ENCODE data around the gene SPAG16.
"Not testable (repeated sequence)": the region's sequence is repeated elsewhere in the genome, so short reads cannot be mapped to it uniquely, and the experiment has no call there.

The SPAG16 gene

GRCh38 chr2:213868526-213868925 lies 584.3 kb downstream of the SPAG16 start:
- no peaks in the 10 kb centered on the region for H3K4me1 Mint-ChIP-seq (ENCODE audit: low read depth)
- H3K9me3 Mint-ChIP-seq: no peaks in the 10 kb centered on the region
- H3K27me3 Mint-ChIP-seq (ENCODE audit: low read depth): no peaks in the 10 kb centered on the region
- no peak overlapping the region for H3K27ac Mint-ChIP-seq
- H3K4me3 Mint-ChIP-seq: no peak overlapping the region
- H3K36me3 Mint-ChIP-seq (ENCODE audit: low read depth): no peaks in the 10 kb centered on the region

DNA sequence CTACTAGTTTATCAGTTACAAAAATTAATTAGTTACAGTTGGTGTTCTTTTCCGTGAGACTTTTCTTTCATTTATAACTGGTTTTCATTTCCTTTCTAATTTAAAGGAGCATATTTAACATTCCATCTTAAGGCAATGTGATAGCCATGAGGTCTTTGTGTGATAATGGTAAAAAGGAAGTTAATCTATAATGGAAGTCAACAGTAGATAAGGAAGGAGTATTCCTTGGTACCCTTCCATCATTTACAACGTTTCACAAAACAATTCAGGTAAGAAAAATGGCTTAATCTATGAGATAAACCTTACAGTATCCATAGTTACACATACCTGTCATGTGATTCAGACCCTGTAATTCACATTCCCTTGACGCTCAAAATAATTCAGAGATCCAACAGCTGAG lies 601.2 kb downstream of the SPAG16 start:
- H3K36me3 Mint-ChIP-seq (ENCODE audit: low read depth): no peaks in the 10 kb centered on the region
- no peaks in the 10 kb centered on the region for H3K9me3 Mint-ChIP-seq
- H3K4me1 Mint-ChIP-seq (ENCODE audit: low read depth): no peaks in the 10 kb centered on the region
- no peak overlapping the region for H3K27ac Mint-ChIP-seq
- no peaks in the 10 kb centered on the region for H3K27me3 Mint-ChIP-seq (ENCODE audit: low read depth)
- no peak overlapping the region for H3K4me3 Mint-ChIP-seq

DNA sequence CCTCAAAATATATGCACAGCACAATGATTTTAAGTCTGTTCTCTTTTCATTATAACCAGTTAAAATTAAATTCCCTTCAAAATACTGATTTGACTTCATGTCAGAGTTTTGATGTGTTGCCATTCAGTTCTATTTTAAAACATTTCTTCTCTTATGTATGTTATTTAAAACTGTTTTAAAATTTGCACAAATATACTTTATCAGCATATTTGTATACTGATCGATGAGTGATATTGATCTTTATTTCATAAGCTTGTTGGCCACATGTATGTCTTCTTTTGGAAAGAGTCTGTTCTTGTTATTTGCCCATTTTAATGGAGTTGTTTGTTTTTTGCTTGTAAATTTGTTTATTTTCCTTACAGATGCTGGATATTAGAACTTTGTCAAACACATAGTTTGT lies 630.2 kb downstream of the SPAG16 start:
- H3K36me3 Mint-ChIP-seq (ENCODE audit: low read depth): no peaks in the 10 kb centered on the region
- H3K4me3 Mint-ChIP-seq: no peak overlapping the region

DNA sequence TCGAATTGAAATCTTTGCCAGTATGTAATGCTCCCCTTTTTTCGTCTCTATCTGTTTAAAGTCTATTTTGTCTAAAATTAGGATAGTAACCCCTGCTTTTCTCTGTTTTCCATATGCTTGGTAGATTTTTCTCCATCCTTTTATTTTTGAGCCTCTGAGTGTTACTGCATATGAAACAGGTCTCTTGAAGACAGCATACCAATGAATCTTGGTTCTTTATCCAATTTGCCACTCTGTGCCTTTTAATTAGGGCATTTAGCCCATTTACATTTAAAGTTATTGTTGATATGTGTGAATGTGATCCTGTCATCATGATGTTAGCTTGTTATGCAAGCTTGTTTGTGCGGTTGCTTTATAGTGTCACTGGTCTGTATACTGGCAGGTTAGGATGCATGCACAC lies 635.8 kb downstream of the SPAG16 start:
- Mint-ChIP-seq H3K4me3 (no peak overlapping the region), H3K4me1 (ENCODE audit: low read depth) (no peaks in the 10 kb centered on the region), H3K36me3 (ENCODE audit: low read depth) (no peaks in the 10 kb centered on the region), H3K9me3 (peaks cover 28% of the 10 kb centered on the region), H3K27ac (no peak overlapping the region), H3K27me3 (ENCODE audit: low read depth) (no peaks in the 10 kb centered on the region)

More for the DNA sequence above, 630.2 kb downstream of the SPAG16 start:
- Mint-ChIP-seq H3K9me3 (peaks cover 9% of the 10 kb centered on the region), H3K4me1 (ENCODE audit: low read depth) (no peaks in the 10 kb centered on the region), H3K27me3 (ENCODE audit: low read depth) (no peaks in the 10 kb centered on the region), H3K27ac (no peak overlapping the region)

- Mint-ChIP-seq H3K4me3 (no peak overlapping the region), H3K27me3 (ENCODE audit: low read depth) (no peaks in the 10 kb centered on the region), H3K36me3 (ENCODE audit: low read depth) (no peaks in the 10 kb centered on the region), H3K9me3 (peaks cover 22% of the 10 kb centered on the region), H3K4me1 (ENCODE audit: low read depth) (no peaks in the 10 kb centered on the region), H3K27ac (no peak overlapping the region)
These were observed 639.3 kb downstream of the SPAG16 start for GRCh38 chr2:213923543-213923942.

- H3K9me3 Mint-ChIP-seq: no peaks in the 10 kb centered on the region
- H3K4me1 Mint-ChIP-seq (ENCODE audit: low read depth): no peaks in the 10 kb centered on the region
- no peaks in the 10 kb centered on the region for H3K36me3 Mint-ChIP-seq (ENCODE audit: low read depth)
- H3K4me3 Mint-ChIP-seq: no peak overlapping the region
- no peak overlapping the region for H3K27ac Mint-ChIP-seq
- no peaks in the 10 kb centered on the region for H3K27me3 Mint-ChIP-seq (ENCODE audit: low read depth)
These were observed 650.3 kb downstream of the SPAG16 start for GRCh38 chr2:213934560-213934959.

- no peaks in the 10 kb centered on the region for H3K27me3 Mint-ChIP-seq (ENCODE audit: low read depth)
- H3K9me3 Mint-ChIP-seq: no peaks in the 10 kb centered on the region
- H3K4me3 Mint-ChIP-seq: no peak overlapping the region
- H3K36me3 Mint-ChIP-seq (ENCODE audit: low read depth): no peaks in the 10 kb centered on the region
- H3K4me1 Mint-ChIP-seq (ENCODE audit: low read depth): no peaks in the 10 kb centered on the region
- H3K27ac Mint-ChIP-seq: no peak overlapping the region
These were observed 673.8 kb downstream of the SPAG16 start for GRCh38 chr2:213958086-213958485.

DNA sequence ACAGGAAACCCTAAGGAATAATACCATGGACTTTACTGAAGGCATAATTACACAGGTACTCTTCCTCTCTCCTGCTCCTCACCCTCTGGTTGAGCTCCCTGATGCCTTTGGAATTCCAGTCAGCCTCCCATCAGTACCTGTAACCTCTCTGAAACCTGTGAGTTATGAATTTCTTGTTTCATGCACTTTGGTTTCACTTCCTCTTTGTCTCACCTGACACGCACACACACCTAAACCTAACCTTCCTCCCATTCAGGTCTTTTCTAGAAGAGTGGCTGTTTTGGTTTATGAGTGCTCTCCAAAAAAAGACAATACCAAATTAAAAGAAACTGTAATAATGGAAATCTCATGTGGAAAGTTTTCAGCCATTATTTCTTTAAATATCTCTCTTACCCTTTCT lies 675.3 kb downstream of the SPAG16 start:
- H3K36me3 Mint-ChIP-seq (ENCODE audit: low read depth): no peaks in the 10 kb centered on the region
- H3K9me3 Mint-ChIP-seq: no peaks in the 10 kb centered on the region
- no peaks in the 10 kb centered on the region for H3K4me1 Mint-ChIP-seq (ENCODE audit: low read depth)
- H3K27me3 Mint-ChIP-seq (ENCODE audit: low read depth): no peaks in the 10 kb centered on the region
- no peak overlapping the region for H3K27ac Mint-ChIP-seq
- H3K4me3 Mint-ChIP-seq: no peak overlapping the region

GRCh38 chr2:213971536-213971935 lies 687.3 kb downstream of the SPAG16 start:
- Mint-ChIP-seq H3K9me3 (no peaks in the 10 kb centered on the region), H3K27ac (no peak overlapping the region), H3K36me3 (ENCODE audit: low read depth) (no peaks in the 10 kb centered on the region), H3K27me3 (ENCODE audit: low read depth) (no peaks in the 10 kb centered on the region), H3K4me1 (ENCODE audit: low read depth) (no peaks in the 10 kb centered on the region), H3K4me3 (no peak overlapping the region)

GRCh38 chr2:213980883-213981282 lies 696.6 kb downstream of the SPAG16 start:
- no peaks in the 10 kb centered on the region for H3K36me3 Mint-ChIP-seq (ENCODE audit: low read depth)
- no peaks in the 10 kb centered on the region for H3K27me3 Mint-ChIP-seq (ENCODE audit: low read depth)
- H3K4me3 Mint-ChIP-seq: no peak overlapping the region
- H3K9me3 Mint-ChIP-seq: no peaks in the 10 kb centered on the region
- no peak overlapping the region for H3K27ac Mint-ChIP-seq
- no peaks in the 10 kb centered on the region for H3K4me1 Mint-ChIP-seq (ENCODE audit: low read depth)

DNA sequence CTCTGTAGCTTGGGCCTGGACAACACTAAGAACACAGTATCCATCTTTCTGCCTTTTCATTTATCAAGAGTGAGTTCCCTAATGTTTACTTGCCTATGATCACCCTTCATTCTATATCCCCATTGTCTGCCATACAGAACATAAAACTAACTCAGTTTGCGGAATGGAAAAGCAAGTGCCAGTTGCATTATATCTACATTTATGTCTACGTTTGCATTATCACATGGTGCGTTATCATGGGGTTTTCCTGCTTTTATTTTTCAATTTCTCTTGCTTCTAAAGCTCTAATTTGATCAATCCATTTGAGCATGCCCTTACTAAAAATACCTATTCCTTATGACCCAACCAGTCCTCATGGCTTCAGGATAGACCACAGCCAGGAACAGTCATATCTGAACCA lies 704.9 kb downstream of the SPAG16 start:
- H3K4me1 Mint-ChIP-seq (ENCODE audit: low read depth): no peaks in the 10 kb centered on the region
- no peaks in the 10 kb centered on the region for H3K9me3 Mint-ChIP-seq
- no peak overlapping the region for H3K27ac Mint-ChIP-seq
- no peaks in the 10 kb centered on the region for H3K27me3 Mint-ChIP-seq (ENCODE audit: low read depth)
- no peaks in the 10 kb centered on the region for H3K36me3 Mint-ChIP-seq (ENCODE audit: low read depth)
- H3K4me3 Mint-ChIP-seq: no peak overlapping the region

DNA sequence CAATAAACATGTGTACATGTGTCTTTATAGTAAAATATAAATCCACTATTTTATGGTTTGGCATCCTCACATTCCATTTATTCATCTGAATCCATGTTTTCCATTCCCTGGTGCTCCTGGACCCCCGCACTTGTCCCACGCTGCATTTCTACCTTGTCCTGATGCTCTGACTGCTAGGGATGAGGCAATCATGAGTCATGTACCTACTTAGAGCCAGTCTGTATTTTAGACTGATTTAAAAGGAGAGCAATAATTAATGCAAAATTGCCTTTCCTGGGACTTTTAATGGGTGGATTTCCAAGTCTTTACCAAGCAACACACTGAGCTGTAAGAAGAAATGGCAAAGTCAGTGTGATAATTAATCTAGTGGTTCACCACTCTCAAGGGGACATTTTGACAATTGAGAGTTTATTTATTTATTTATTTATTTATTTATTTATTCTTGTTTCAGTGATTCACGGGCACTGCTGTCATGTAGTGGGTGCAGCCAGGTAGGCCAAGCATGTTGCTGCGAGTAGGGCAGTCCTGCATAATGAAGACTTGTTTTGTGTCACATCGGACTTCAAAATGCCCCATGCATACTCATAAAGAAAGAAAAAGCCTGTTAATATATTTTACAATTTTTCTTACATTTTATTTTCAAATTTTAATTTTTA lies 707.3 kb downstream of the SPAG16 start:
- no peaks in the 10 kb centered on the region for H3K27me3 Mint-ChIP-seq (ENCODE audit: low read depth)

DNA sequence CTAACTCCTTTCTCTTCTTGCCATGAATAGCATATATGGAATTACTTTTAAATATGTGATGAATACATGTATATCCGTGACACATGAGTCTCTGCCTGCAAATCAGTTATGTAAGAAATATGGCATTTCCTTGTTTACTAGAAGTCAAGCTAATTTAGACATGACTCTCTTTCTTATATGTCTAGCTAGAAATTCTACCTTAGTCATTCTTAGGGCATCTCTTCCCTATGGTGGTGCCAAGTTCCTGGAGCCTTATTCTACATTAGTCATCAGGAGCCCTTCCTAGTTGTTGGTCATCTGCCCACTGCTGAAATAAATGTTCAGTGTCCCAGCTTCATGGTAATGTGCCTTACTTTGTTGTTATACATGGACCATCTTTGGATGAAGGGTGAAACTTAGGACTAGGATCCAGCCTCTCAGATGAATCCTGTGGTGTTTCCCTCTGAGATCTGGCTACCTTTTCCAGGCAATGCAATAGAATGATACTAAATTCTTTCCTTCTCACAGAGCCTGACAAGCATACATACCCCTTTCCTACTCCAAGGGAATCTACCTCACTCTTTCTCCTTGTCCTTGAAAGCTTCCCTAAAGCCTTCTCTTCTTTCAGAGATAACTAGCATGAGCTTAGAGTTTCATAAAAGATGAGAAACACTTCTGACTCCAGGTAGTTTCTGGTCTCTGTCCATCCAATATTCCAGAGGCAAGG lies 711.3 kb downstream of the SPAG16 start:
- H3K36me3 Mint-ChIP-seq (ENCODE audit: low read depth): no peaks in the 10 kb centered on the region
- no peaks in the 10 kb centered on the region for H3K9me3 Mint-ChIP-seq
- H3K27me3 Mint-ChIP-seq (ENCODE audit: low read depth): no peaks in the 10 kb centered on the region
- no peak overlapping the region for H3K27ac Mint-ChIP-seq
- H3K4me3 Mint-ChIP-seq: no peak overlapping the region
- no peaks in the 10 kb centered on the region for H3K4me1 Mint-ChIP-seq (ENCODE audit: low read depth)

More for the DNA sequence above, 707.3 kb downstream of the SPAG16 start:
- Mint-ChIP-seq H3K27ac (no peak overlapping the region), H3K9me3 (no peaks in the 10 kb centered on the region), H3K4me3 (no peak overlapping the region), H3K4me1 (ENCODE audit: low read depth) (no peaks in the 10 kb centered on the region), H3K36me3 (ENCODE audit: low read depth) (no peaks in the 10 kb centered on the region)

- not testable (repeated sequence) for H3K27ac Mint-ChIP-seq; H3K4me3 Mint-ChIP-seq; H3K27me3 Mint-ChIP-seq (ENCODE audit: low read depth); H3K4me1 Mint-ChIP-seq (ENCODE audit: low read depth); H3K36me3 Mint-ChIP-seq (ENCODE audit: low read depth); H3K9me3 Mint-ChIP-seq
These were observed 714.7 kb downstream of the SPAG16 start for GRCh38 chr2:213998976-213999375.

DNA sequence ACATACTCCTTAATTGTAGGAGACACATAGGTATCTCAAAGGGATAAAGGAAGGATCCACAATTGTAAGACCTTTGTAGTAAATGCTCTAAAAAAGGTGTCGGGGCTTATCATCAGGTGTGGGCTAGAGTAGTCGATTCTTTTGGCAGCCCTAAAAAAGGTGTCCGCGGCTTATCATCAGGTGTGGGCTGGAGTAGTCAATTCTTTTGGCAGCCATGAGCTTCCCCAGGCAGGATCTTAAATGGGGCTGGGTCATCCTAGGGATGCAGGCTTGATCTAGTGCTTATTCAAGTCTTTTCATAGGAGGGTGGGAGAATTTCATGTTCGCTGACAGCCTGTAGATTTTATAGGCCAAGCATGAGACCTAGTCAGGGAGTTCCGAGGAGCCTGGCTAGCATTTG lies 720.2 kb downstream of the SPAG16 start:
- no peaks in the 10 kb centered on the region for H3K4me1 Mint-ChIP-seq (ENCODE audit: low read depth)
- no peaks in the 10 kb centered on the region for H3K9me3 Mint-ChIP-seq
- H3K27ac Mint-ChIP-seq: no peak overlapping the region
- no peaks in the 10 kb centered on the region for H3K36me3 Mint-ChIP-seq (ENCODE audit: low read depth)
- H3K4me3 Mint-ChIP-seq: no peak overlapping the region
- no peaks in the 10 kb centered on the region for H3K27me3 Mint-ChIP-seq (ENCODE audit: low read depth)
